GM19467 (cell line): Measurements from ENCODE around the gene ASMTL.
A peak's percentile ranks its signal among the peaks of the same experiment; 100 is the strongest.
"Not testable (repeated sequence)": the region's sequence is repeated elsewhere in the genome, so short reads cannot be mapped to it uniquely, and the experiment has no call there.

Experiments used
- ATAC-seq: cut with Tn5 transposase; IDR thresholded peaks from one replicate; pipeline ENCODE4 v1.9.1; 2021; ENCODE audit warnings: mild to moderate bottlenecking, moderate library complexity; ENCODE audit not compliant: unreplicated experiment

The ASMTL gene

GRCh38 chrX:1452516-1453394, at the start of gene ASMTL:
Gene ASMTL, minus strand, starts transcription at chrX:1452909. Its CDS starts 69 bp downstream, at chrX:1452840.
- peak; percentile 73 for ATAC-seq

GRCh38 chrX:1502241-1502640, 49.5 kb upstream of the ASMTL start:
- no peak for ATAC-seq

- peak; percentile 65 for ATAC-seq
Measured at GRCh38 chrX:1500701-1501624, 48.3 kb upstream of the ASMTL start.

GRCh38 chrX:1496076-1496475, 43.4 kb upstream of the ASMTL start:
- no peak for ATAC-seq

GRCh38 chrX:1493877-1494510, 41.3 kb upstream of the ASMTL start:
- ATAC-seq, result peak; percentile 45

GRCh38 chrX:1493412-1493811, 40.7 kb upstream of the ASMTL start:
- peak; percentile 1 for ATAC-seq

GRCh38 chrX:1492421-1493012, 39.8 kb upstream of the ASMTL start:
- ATAC-seq, result no peak

- ATAC-seq, result peak; percentile 60
Measured at GRCh38 chrX:1491851-1492349, 39.2 kb upstream of the ASMTL start.

- not testable (repeated sequence) for ATAC-seq
Measured at GRCh38 chrX:1491248-1491647, 38.5 kb upstream of the ASMTL start.

GRCh38 chrX:1490723-1491122, 38.0 kb upstream of the ASMTL start:
- ATAC-seq, result not testable (repeated sequence)

- ATAC-seq, result not testable (repeated sequence)
Measured at GRCh38 chrX:1489354-1489753, 36.6 kb upstream of the ASMTL start.

GRCh38 chrX:1488745-1489144, 36.0 kb upstream of the ASMTL start:
- no peak for ATAC-seq

GRCh38 chrX:1488141-1488540, 35.4 kb upstream of the ASMTL start:
- no peak for ATAC-seq

- ATAC-seq, result no peak
Measured at GRCh38 chrX:1487401-1487800, 34.7 kb upstream of the ASMTL start.

- ATAC-seq, result no peak
Measured at GRCh38 chrX:1486749-1487361, 34.1 kb upstream of the ASMTL start.

GRCh38 chrX:1486177-1486576, 33.5 kb upstream of the ASMTL start:
- ATAC-seq, result no peak

- ATAC-seq, result no peak
Measured at GRCh38 chrX:1485033-1485432, 32.3 kb upstream of the ASMTL start.

GRCh38 chrX:1484638-1485019, 31.9 kb upstream of the ASMTL start:
- no peak for ATAC-seq

- ATAC-seq, result peak; percentile 29
Measured at GRCh38 chrX:1483843-1484637, 31.3 kb upstream of the ASMTL start.
